HepG2 (cell line): ENCODE results near the gene FAM181A. TPM values are rescaled to one million over a fixed set of nuclear protein-coding genes. Genes with fewer than 3 reads are reported as not detected.

Source experiments
- CEBPZ ChIP-seq: IDR thresholded peaks from 2 replicates; pipeline ENCODE4 v1.6.1; 2012; ENCODE audit warnings: low read length, improper control_type of control experiment
- FIP1L1 ChIP-seq: fragments of 200-400 bp; formaldehyde crosslinking; IDR thresholded peaks from 2 replicates; pipeline ENCODE4 v1.6.1; 2018; ENCODE audit warnings: low read depth, mild to moderate bottlenecking, low read length, moderate library complexity, borderline replicate concordance; ENCODE audit not compliant: insufficient read depth
- PAXIP1 ChIP-seq: sonication (generic); formaldehyde crosslinking; conservative IDR thresholded peaks from 2 replicates; pipeline ENCODE4 v1.4.0; 2020; ENCODE audit warnings: mild to moderate bottlenecking, missing genetic modification reagents, moderate library complexity
- PHF20 ChIP-seq: sonication (generic); formaldehyde crosslinking; IDR thresholded peaks from 2 replicates; pipeline ENCODE4 v1.5.0; 2020; ENCODE audit warnings: mild to moderate bottlenecking, missing genetic modification reagents
- SSRP1 ChIP-seq: IDR thresholded peaks from 2 replicates; pipeline ENCODE4 v1.6.1; 2016; ENCODE audit warnings: control low read depth
- TAF15 ChIP-seq: fragments of 200-400 bp; formaldehyde crosslinking; IDR thresholded peaks from one replicate; pipeline ENCODE4 v1.6.1; 2018; ENCODE audit warnings: mild to moderate bottlenecking, low read depth, low read length; ENCODE audit not compliant: poor library complexity, severe bottlenecking
- TEAD3 ChIP-seq: optimal IDR thresholded peaks from 2 replicates; pipeline ENCODE3; 2016; ENCODE audit warnings: borderline replicate concordance
- ZBTB46 ChIP-seq: sonication (generic); formaldehyde crosslinking; IDR thresholded peaks from 2 replicates; pipeline ENCODE4 v1.4.0; 2020; ENCODE audit warnings: mild to moderate bottlenecking, missing genetic modification reagents, borderline replicate concordance
- ZKSCAN1 ChIP-seq: fragments of 150-350 bp; IDR thresholded peaks from 2 replicates; pipeline ENCODE4 v1.6.1; 2014; ENCODE audit warnings: low read length
- ZNF124 ChIP-seq: sonication (generic); formaldehyde crosslinking; IDR thresholded peaks from 2 replicates; pipeline ENCODE4 v1.4.0; 2020; ENCODE audit warnings: missing genetic modification reagents
- ZNF468 ChIP-seq: sonication (generic); formaldehyde crosslinking; IDR thresholded peaks from 2 replicates; pipeline ENCODE4 v1.8.0; 2022; ENCODE audit warnings: mild to moderate bottlenecking, moderate library complexity, missing genetic modification reagents
- ZNF746 ChIP-seq: sonication (generic); formaldehyde crosslinking; IDR thresholded peaks from 2 replicates; pipeline ENCODE4 v1.8.0; 2022; ENCODE audit warnings: mild to moderate bottlenecking, missing genetic modification reagents
- ZZZ3 ChIP-seq: sonication (generic); formaldehyde crosslinking; IDR thresholded peaks from 2 replicates; pipeline ENCODE4 v1.4.0; 2020; ENCODE audit warnings: missing genetic modification reagents, mild to moderate bottlenecking, borderline replicate concordance
- polyA plus RNA-seq, 8 experiments: library from polyadenylated mRNA; depleted of rRNA in 3 of 8; stranded (reverse) in 7 of 8; unstranded in 1 of 8; fragments of >200 nt; fragmentation: Illumina TruSeq in 4 of 8; extraction: Trizol in 4 of 8; gene quantifications; 2 replicates each; pipeline versions ENCODE4 v1.2.1 to v1.2.3, GENCODE V29; 2011 to 2016; ENCODE audit warnings: low read depth in 4 of 8, missing spikeins in 1 of 8, mixed read lengths in 1 of 8; ENCODE audit not compliant: insufficient read depth in 1 of 8
- total RNA-seq, 5 experiments: library from RNA; depleted of rRNA; stranded (reverse); fragments of >200 nt; fragmentation: Illumina TruSeq; extraction: Trizol; gene quantifications; 2 replicates each; pipeline ENCODE4 v1.2.3, GENCODE V29; 2016; ENCODE audit warnings: low read depth in 1 of 5
- TF ChIP-seq, protein P1 (sequence below): sonication (generic); formaldehyde crosslinking; IDR thresholded peaks from 2 replicates; pipeline ENCODE4 v1.4.0; 2020; ENCODE audit warnings: mild to moderate bottlenecking, missing genetic modification reagents
- TF ChIP-seq, protein P2 (sequence below): sonication (generic); formaldehyde crosslinking; IDR thresholded peaks from 2 replicates; pipeline ENCODE4 v1.5.1; 2020; ENCODE audit warnings: missing genetic modification reagents, mild to moderate bottlenecking, borderline replicate concordance
- TF ChIP-seq, protein P3 (sequence below): sonication (generic); formaldehyde crosslinking; IDR thresholded peaks from 2 replicates; pipeline ENCODE4 v1.9.0; 2021; ENCODE audit warnings: missing genetic modification reagents, mild to moderate bottlenecking, borderline replicate concordance

FAM181A gene
- total and polyA plus RNA-seq, 2 of the 13 experiments (the other 11 are each of a cell fraction or from before 2014, with no cell fraction given), result 1.1 to 1.5 TPM

GRCh38 chr14:93902619-93903307 lies 24.4 kb upstream of the FAM181A start (continued):
- TF ChIP-seq, protein P1, sequence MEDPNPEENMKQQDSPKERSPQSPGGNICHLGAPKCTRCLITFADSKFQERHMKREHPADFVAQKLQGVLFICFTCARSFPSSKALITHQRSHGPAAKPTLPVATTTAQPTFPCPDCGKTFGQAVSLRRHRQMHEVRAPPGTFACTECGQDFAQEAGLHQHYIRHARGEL (CRISPR knock-in tag), result no peak
- TF ChIP-seq, protein P2, sequence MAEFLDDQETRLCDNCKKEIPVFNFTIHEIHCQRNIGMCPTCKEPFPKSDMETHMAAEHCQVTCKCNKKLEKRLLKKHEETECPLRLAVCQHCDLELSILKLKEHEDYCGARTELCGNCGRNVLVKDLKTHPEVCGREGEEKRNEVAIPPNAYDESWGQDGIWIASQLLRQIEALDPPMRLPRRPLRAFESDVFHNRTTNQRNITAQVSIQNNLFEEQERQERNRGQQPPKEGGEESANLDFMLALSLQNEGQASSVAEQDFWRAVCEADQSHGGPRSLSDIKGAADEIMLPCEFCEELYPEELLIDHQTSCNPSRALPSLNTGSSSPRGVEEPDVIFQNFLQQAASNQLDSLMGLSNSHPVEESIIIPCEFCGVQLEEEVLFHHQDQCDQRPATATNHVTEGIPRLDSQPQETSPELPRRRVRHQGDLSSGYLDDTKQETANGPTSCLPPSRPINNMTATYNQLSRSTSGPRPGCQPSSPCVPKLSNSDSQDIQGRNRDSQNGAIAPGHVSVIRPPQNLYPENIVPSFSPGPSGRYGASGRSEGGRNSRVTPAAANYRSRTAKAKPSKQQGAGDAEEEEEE, result no peak
- TF ChIP-seq PHF20, result 0 out of 2 replicates have a peak, but pooled peaks have one; percentile 14
- TF ChIP-seq TEAD3 (CRISPR knock-in tag), result peak; percentile 48
- TF ChIP-seq FIP1L1, result no peak
- no peak for TF ChIP-seq ZZZ3 (CRISPR knock-in tag)
- TF ChIP-seq TAF15, result no peak
- no peak for TF ChIP-seq ZBTB46
- TF ChIP-seq ZNF746 (CRISPR knock-in tag), result no peak
- TF ChIP-seq PAXIP1 (CRISPR knock-in tag), result peak; percentile 81
- peak; percentile 79; the same call in 1 of the 2 replicates for TF ChIP-seq ZNF124 (CRISPR knock-in tag)
- no peak for TF ChIP-seq SSRP1 (CRISPR knock-in tag)
- TF ChIP-seq ZKSCAN1, result no peak
- TF ChIP-seq CEBPZ, result no peak
- TF ChIP-seq ZNF468 (CRISPR knock-in tag), result peak; percentile 68; the same call in 1 of the 2 replicates
- TF ChIP-seq, protein P3, sequence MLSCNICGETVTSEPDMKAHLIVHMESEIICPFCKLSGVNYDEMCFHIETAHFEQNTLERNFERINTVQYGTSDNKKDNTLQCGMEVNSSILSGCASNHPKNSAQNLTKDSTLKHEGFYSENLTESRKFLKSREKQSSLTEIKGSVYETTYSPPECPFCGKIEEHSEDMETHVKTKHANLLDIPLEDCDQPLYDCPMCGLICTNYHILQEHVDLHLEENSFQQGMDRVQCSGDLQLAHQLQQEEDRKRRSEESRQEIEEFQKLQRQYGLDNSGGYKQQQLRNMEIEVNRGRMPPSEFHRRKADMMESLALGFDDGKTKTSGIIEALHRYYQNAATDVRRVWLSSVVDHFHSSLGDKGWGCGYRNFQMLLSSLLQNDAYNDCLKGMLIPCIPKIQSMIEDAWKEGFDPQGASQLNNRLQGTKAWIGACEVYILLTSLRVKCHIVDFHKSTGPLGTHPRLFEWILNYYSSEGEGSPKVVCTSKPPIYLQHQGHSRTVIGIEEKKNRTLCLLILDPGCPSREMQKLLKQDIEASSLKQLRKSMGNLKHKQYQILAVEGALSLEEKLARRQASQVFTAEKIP (CRISPR knock-in tag), result no peak
